IPS DF 6.9 (cell line): ENCODE data around the gene JADE2.

ENCODE experiments used
- DNase-seq: peaks from one replicate; pipeline ENCODE4 v3.0.0-alpha.2; 2013; ENCODE audit warnings: low read depth, low spot score
- H3K27ac ChIP-seq: one replicate; pipeline ENCODE4 v1.5.1; 2013; ENCODE audit warnings: low read length, control low read depth
- H3K27me3 ChIP-seq: 2 replicates; pipeline ENCODE4 v1.6.1; 2013; ENCODE audit warnings: mild to moderate bottlenecking, low read length; ENCODE audit not compliant: control insufficient read depth, insufficient read depth
- H3K36me3 ChIP-seq: 2 replicates; pipeline ENCODE4 v1.6.1; 2013; ENCODE audit warnings: low read length; ENCODE audit not compliant: control insufficient read depth, insufficient read depth
- H3K4me1 ChIP-seq: 2 replicates; pipeline ENCODE4 v1.6.1; 2013; ENCODE audit warnings: low read length; ENCODE audit not compliant: control insufficient read depth, insufficient read depth
- H3K4me3 ChIP-seq: 2 replicates; pipeline ENCODE4 v1.5.1; 2013; ENCODE audit warnings: mild to moderate bottlenecking, low read length
- H3K9me3 ChIP-seq: 2 replicates; pipeline ENCODE4 v1.6.1; 2013; ENCODE audit warnings: low read length, inconsistent platforms; ENCODE audit not compliant: control insufficient read depth, insufficient read depth
- WGBS: extraction: QIAGEN DNeasy Blood & Tissue Kit; methylation state at CpG from one replicate; pipeline ENCODE4 v1.1.7; 2013; ENCODE audit warnings: mixed read lengths, missing lambda C conversion rate; ENCODE audit not compliant: insufficient read length, insufficient coverage; 5-methylcytosine and 5-hydroxymethylcytosine counted together

The JADE2 gene

DNA sequence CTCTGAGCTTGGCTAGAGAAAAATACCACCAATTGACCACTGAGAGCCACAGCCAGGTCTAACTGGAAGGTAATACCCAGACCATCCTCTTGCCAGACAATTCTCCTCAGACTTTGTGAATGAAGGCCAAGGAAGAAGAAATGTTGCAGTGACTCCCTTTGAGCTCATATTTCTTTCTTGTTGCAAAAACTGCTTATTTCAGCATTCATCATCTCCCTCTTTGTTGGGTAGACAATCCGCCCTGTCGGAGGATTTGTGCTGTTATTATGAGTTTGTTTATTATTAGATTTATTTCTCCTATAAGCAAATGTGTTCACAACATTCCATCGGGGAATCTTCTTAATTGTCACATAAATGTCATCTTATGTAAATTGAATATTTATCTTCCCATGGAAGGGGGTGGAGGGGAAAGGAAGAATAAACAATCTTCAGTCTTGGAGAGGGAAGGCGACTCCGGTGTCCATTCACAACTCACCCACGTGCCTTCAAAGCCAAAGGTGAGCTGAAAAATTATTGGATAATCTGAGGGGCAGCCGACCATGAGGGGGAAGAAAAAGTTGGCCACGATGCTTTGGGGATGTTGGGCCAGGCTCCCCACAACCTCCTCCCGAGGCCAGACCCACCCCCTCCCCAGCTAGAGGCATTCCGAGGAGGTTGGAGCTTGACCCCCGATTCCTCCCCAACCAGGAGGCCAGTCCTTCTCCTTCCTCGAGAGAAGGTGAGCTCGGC is 1.8 kb upstream of the JADE2 start:
- Histone ChIP-seq H3K4me1 (peaks cover under 1% of the 10 kb centered on the region; the same call in 1 of the 2 replicates), H3K9me3 (no peaks in the 10 kb centered on the region), H3K27me3 (no peaks in the 10 kb centered on the region), H3K36me3 (no peaks in the 10 kb centered on the region), H3K27ac (no peak overlapping the region), H3K4me3 (peak overlapping the region; percentile 82; the same call in 1 of the 2 replicates)
- no CpG with 5 or more reads among the region's 13 CpGs for WGBS
- no peak for DNase-seq

DNA sequence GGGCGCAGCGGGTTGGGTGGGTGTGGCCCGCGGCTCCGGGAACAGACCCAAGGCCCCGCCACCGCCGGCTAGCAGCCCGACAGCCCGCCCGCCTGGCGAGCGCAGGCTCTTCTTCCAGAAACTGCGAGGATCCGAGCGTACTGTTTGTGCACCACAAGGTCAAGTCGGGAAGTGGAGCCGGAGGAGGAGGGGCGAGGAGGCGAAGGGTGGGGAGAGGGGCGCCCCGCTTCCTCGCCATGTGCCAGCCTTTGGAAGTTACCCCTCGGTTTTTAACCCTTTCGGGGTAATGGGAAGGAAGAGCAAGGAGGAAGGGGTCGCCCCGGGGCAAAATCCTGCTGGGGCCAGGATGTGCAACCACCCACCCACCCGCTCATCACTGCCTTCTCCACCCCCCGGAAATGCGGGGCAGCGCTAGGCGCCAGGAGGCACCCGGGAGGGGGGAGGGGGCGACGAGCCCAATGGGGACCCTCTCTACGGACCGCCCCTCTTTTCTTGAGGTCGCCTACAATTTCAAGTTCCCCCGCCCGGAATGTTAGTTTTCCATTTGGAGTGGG is 1.1 kb upstream of the JADE2 start:
- no CpG with 5 or more reads among the region's 40 CpGs for WGBS
- no peak for DNase-seq
- H3K36me3 ChIP-seq: no peaks in the 10 kb centered on the region

DNA sequence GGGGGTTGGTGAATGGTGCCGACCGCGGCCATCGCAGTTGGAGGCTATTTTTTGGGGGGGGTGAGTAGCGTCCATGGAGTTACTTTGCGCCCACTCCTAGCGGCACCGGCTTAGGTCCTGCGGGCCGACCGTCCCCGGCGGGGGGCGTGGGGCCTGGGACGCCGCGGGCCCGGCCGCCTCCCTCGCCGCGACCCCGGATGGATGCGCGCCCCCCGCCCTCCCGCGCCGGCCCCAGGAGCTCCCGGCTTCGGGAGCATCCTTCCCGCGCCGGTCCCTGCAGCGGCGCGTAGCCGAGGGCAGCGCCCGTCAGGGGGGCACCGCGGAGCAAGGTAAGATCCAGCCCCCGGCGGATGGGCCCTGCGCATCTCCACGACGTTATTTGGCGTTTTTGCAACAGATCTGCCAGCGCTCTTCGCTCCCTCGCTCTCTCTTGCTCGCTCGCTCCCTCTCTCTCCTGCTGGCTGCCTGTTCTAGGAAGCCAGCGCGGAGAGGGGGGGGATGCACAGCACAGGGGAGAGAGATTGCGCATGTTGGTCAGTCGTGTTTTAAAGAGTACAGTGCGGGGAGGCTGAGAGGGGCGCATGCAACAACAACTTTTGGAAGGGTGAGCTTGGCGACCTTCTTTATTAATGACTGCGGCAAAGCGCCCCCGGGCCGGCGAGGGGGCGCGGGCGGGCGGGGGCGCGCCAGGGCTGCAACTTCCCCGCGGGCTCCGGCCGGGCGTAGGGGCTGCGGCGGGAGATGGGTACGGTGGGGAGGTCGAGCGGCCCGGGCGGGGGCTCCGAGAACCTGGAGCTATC is 413 bp downstream of the JADE2 start:
- Histone ChIP-seq H3K9me3 (no peaks in the 10 kb centered on the region), H3K27me3 (no peaks in the 10 kb centered on the region), H3K36me3 (no peaks in the 10 kb centered on the region), H3K4me3 (peak overlapping the region; percentile 82), H3K27ac (no peak overlapping the region), H3K4me1 (peaks cover 7% of the 10 kb centered on the region)
- no CpG with 5 or more reads among the region's 84 CpGs for WGBS
- no peak for DNase-seq

More for the DNA sequence above, 1.1 kb upstream of the JADE2 start:
- no peaks in the 10 kb centered on the region for H3K27me3 ChIP-seq
- no peaks in the 10 kb centered on the region for H3K9me3 ChIP-seq
- peak overlapping the region; percentile 40 for H3K27ac ChIP-seq
- peak overlapping the region; percentile 82; the same call in 1 of the 2 replicates for H3K4me3 ChIP-seq
- peaks cover 4% of the 10 kb centered on the region; the same call in 1 of the 2 replicates for H3K4me1 ChIP-seq

DNA sequence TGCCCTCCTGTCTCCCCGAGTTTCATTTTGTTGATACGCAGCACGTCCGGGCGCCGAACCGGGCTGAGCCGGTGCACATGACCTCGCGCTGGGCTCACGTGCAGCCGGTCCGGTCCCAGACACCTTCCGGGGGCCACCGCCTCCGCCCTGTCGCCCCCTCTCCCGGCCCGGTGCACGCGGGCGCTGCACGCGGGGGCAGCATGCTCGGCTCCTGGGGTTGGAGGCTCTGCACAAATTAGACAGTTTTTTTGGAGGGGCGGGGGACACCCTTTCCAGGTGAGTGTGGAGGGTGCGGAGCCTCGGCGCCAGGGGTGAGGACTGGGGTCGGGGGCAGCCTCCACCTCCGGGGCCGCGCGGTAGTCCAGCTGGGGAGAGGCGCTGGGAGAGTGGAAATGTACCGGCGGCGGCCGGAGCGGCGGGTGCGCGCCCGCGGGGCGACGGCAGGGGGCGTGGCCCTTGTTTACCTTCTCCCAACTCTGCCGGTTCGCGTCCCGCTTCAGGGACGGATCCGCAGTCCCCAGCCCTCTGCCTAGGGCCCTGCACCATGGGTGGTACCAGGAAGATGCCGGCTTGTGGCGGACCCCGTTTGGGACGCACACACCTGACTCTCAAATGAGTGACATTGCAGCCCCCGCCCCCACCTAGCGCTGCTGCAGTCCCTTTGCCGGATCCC is 1.1 kb downstream of the JADE2 start:
- WGBS: no CpG with 5 or more reads among the region's 61 CpGs
- Histone ChIP-seq H3K36me3 (no peaks in the 10 kb centered on the region), H3K9me3 (no peaks in the 10 kb centered on the region), H3K4me3 (peak overlapping the region; percentile 82; the same call in 1 of the 2 replicates), H3K27me3 (no peaks in the 10 kb centered on the region), H3K27ac (no peak overlapping the region), H3K4me1 (peaks cover 8% of the 10 kb centered on the region)
- no peak for DNase-seq

DNA sequence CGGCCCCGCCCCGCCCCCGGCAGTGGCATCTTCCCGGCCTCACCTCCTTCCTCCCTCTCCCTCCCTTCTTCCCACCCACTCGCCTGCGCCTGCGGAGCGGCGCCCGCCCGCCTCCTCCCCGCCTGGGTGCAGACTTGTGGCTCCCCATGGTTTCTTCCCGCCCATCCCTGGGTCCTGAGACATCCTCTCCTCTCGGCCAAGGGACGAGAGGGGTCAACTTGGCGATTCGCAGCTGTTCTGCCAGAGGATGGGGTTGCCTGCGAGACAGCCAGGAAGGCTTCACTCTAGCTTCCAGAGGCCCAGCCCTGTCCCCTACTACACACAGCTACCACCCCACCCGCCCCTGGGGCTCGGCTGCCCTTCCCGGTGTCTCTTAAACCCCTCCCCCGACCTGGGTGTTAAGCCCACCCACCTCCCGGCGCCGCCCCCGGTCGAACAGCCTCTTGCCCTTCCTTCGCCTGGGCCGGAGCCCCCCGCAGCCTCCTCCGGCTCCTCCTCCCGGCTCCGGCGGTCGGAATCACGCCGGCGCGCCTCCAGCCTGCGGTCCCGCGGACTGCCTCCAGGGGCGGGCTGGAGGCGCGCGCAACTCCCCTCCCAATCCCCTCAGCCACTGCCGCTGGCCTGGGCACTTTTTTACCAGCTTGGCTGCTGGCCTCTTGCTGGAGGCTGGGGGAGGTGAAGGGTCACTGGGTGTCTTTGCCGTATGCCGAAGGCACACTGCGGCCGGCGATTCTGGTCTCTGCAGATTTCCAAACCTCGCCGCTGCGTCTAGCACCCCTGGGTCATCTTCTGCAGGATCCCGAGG is 1.9 kb downstream of the JADE2 start:
- Histone ChIP-seq H3K27me3 (no peaks in the 10 kb centered on the region), H3K27ac (no peak overlapping the region), H3K4me1 (peaks cover 8% of the 10 kb centered on the region), H3K9me3 (no peaks in the 10 kb centered on the region), H3K4me3 (peak overlapping the region; percentile 82; the same call in 1 of the 2 replicates), H3K36me3 (no peaks in the 10 kb centered on the region)
- DNase-seq: no peak
- no CpG with 5 or more reads among the region's 57 CpGs for WGBS

DNA sequence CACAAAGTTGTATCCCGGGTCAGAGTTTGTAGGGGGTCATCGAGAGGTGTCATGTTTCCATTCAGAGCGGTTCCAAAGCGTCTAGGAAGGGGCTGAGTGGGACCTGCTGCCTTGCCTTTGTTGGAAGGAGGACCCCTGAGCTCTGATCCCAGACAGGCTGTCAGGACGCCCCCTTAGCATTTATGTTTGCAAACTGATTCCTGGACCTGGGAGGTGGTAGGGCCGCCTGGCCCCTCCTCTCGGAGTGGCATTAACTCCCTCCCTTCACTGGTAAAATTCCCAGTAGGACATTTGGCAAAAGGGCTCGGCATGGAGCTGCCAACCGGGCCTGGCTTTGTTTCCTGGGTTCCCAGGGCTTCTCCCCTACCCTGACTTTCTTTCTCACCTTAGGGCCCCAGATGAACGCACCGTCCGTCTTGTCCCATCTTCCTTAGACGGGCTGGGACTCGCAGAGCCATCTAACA is 2.5 kb downstream of the JADE2 start:
- H3K4me1 ChIP-seq: peaks cover 8% of the 10 kb centered on the region
- WGBS: no CpG with 5 or more reads among the region's 14 CpGs

DNA sequence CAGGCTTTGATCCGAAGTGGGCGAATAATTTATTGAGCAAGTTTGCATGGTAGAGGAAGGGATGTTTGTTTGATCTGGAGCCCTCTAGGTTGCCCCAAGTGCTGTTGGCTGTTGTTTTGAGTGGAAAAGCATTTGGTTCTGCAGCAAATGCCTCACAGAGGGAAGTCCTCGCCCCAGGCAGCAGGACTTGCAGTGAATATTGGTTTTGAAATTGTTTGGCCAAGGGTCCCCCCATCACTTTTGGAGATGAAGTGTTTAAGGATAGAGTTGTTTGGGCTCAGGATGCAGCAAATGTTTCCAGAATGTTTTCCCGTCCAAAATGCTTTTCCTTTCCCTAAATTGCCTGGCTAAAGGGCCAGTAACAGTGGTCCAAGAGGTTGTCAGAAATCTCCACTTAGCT is 3.1 kb downstream of the JADE2 start:
- H3K27ac ChIP-seq: no peak overlapping the region
- DNase-seq: no peak
- H3K27me3 ChIP-seq: no peaks in the 10 kb centered on the region
- H3K4me3 ChIP-seq: no peak overlapping the region
- H3K9me3 ChIP-seq: no peaks in the 10 kb centered on the region
- H3K36me3 ChIP-seq: no peaks in the 10 kb centered on the region
- no CpG with 5 or more reads among the region's 4 CpGs for WGBS
- H3K4me1 ChIP-seq: peaks cover 10% of the 10 kb centered on the region

More for the DNA sequence above, 2.5 kb downstream of the JADE2 start:
- Histone ChIP-seq H3K27ac (no peak overlapping the region), H3K27me3 (no peaks in the 10 kb centered on the region), H3K36me3 (no peaks in the 10 kb centered on the region), H3K4me3 (peak overlapping the region; percentile 39; the same call in 1 of the 2 replicates), H3K9me3 (no peaks in the 10 kb centered on the region)
- DNase-seq: no peak

DNA sequence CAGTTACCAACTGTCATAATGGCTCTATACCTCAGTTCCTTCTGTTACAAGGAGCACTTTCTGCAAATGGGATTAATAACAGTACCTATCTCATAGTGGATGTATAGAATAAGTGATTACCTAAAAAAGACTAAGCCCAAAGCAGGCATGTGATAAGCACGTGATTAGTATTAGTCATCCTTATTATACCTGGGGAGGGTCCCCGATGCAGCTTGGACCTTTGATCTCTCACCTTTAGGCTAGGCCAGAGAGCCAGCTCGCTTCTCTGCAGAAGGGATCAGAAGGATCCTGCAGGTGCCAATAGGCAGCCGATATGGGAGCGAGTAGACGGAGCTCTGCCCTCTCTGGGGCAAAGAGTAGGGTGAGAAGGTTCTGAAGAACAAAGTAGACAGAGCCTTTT is 4.0 kb downstream of the JADE2 start:
- Histone ChIP-seq H3K4me1 (peaks cover 10% of the 10 kb centered on the region), H3K27ac (no peak overlapping the region), H3K4me3 (no peak overlapping the region), H3K36me3 (no peaks in the 10 kb centered on the region), H3K9me3 (no peaks in the 10 kb centered on the region), H3K27me3 (no peaks in the 10 kb centered on the region)
- no peak for DNase-seq
- WGBS: no CpG with 5 or more reads among the region's 6 CpGs

DNA sequence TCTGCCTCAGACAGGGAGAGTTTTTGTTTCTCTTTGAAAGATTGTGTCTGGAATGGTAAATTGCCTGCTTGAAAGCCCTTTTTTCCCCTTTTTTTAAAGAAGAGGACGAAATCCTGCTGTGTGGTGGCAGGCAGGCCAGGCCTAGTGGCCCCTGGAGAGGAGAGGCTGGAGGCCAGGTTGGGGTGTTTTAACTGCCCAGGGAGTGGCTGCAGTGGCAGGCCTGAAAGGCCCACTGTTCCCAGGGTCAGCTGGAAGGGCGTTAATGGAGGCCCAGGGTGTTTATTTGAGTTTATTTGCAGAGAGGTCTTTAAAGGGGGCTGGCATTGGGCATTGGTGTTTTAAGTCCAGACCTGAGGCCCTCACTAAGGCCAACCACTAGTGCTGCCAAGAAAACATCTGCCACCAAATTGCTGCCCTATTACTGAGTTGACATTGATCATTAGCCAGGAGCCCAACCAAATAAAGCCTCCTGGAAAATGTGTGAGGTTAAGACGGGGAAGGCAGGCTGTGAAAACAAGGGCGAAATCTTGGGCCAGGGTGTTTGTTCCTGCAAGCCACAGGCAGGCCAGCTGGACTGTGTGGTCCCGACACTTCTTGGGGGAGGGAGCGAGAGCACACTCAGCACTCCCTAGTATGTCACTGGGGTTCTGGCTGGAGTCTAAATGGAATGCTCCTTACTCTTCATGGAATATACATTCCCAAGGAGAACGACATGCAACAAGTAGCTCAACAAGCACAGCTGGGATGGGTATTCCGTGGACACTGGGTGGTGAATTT is 5.0 kb downstream of the JADE2 start:
- Histone ChIP-seq H3K4me3 (no peak overlapping the region), H3K36me3 (no peaks in the 10 kb centered on the region), H3K4me1 (peaks cover 12% of the 10 kb centered on the region), H3K27ac (no peak overlapping the region), H3K9me3 (no peaks in the 10 kb centered on the region), H3K27me3 (no peaks in the 10 kb centered on the region)
- no peak for DNase-seq
- no CpG with 5 or more reads among the region's 8 CpGs for WGBS
